Upper lobe of left lung (tissue), 6 donors: ENCODE data around the gene ZNF777. TPM values are rescaled to one million over a fixed set of nuclear protein-coding genes. Genes with fewer than 3 reads are reported as not detected.

Experiments
- ATAC-seq, 2 donors: fragments of 200-7000 bp; cut with Tn5 transposase; one replicate each; pipeline ENCODE4 v1.9.1; 2022; ENCODE audit warnings: mild to moderate bottlenecking in 2 of 2, moderate library complexity in 2 of 2; ENCODE audit not compliant: low FRiP score in 2 of 2
- DNase-seq, 2 donors: peaks; one replicate each; pipeline ENCODE4 v3.0.0-alpha.2; 2019 to 2020
- H3K27ac ChIP-seq, 4 donors: fragments of 200-600 bp; sonication (generic); one replicate each; pipeline ENCODE4 v1.5.1; 2016 to 2019
- H3K27me3 ChIP-seq, 4 donors: fragments of 200-600 bp; sonication (generic); one replicate each; pipeline ENCODE4 v1.5.1; 2017 to 2019
- H3K36me3 ChIP-seq, 4 donors: fragments of 200-600 bp; sonication (generic); one replicate each; pipeline ENCODE4 v1.5.1; 2016 to 2019
- H3K4me1 ChIP-seq, 4 donors: fragments of 200-600 bp; sonication (generic); one replicate each; pipeline ENCODE4 v1.5.1; 2018 to 2019
- H3K4me3 ChIP-seq, 4 donors: fragments of 200-600 bp; sonication (generic); one replicate each; pipeline ENCODE4 v1.5.1; 2017 to 2019; ENCODE audit warnings: mild to moderate bottlenecking in 2 of 4, moderate library complexity in 1 of 4
- H3K9me3 ChIP-seq, 4 donors: fragments of 200-600 bp; sonication (generic); one replicate each; pipeline ENCODE4 v1.5.1; 2018 to 2019
- CTCF ChIP-seq, 6 experiments: fragments of 450-650 bp in 4 of 6; fragments of 200-600 bp in 2 of 6; sonication (generic) in 2 of 6; IDR thresholded peaks; one replicate each; pipeline ENCODE4 v1.5.1; 2016 to 2019; ENCODE audit warnings: antibody characterized with exemption in 6 of 6
- EP300 ChIP-seq, 4 donors: sonication (generic); formaldehyde crosslinking; IDR thresholded peaks; one replicate each; pipeline ENCODE4 v1.5.1; 2017; ENCODE audit warnings: antibody characterized with exemption in 4 of 4, control low read depth in 2 of 4
- POLR2A ChIP-seq, 4 donors: fragments of 450-650 bp; IDR thresholded peaks; one replicate each; pipeline ENCODE4 v1.5.1; 2016 to 2017; ENCODE audit warnings: antibody characterized with exemption in 4 of 4, mild to moderate bottlenecking in 2 of 4
- POLR2AphosphoS5 ChIP-seq, 2 donors: sonication (generic); formaldehyde crosslinking; IDR thresholded peaks; one replicate each; pipeline ENCODE4 v1.5.1; 2017; ENCODE audit warnings: antibody characterized with exemption in 2 of 2
- WGBS, 2 donors: methylation state at CpG; one replicate each; pipeline ENCODE4 v1.1.5; 2017 to 2018; 5-methylcytosine and 5-hydroxymethylcytosine counted together
- total RNA-seq, 6 donors: library from RNA; depleted of rRNA in 4 of 6; stranded (reverse); fragments of >200 nt in 4 of 6; gene quantifications; one replicate each; pipeline versions ENCODE4 v1.1.0 to v1.2.1, GENCODE V29; 2016 to 2021
- donor health status: DM: no; HTN: no; CAD: no; lungs with moderate emphysema.
- donor health status: DM: no; HTN: yes; CAD: no; lungs with severe emphysema.

The ZNF777 gene
- total RNA-seq, 6 donors from 2014 or later: 9.3 to 16.0 (median 10.8) TPM

- 93 to 97% methylated on average over 44 to 53 of the region's 53 CpGs for WGBS, 2 donors
- Histone ChIP-seq H3K36me3 (peaks cover 7 to 64% (median 44%) of the 10 kb centered on the region in 4 donors), H3K27ac (no peak overlapping the region), H3K4me3 (no peak overlapping the region), H3K9me3 (no peaks in the 10 kb centered on the region), H3K4me1 (no peaks in the 10 kb centered on the region), H3K27me3 (no peaks in the 10 kb centered on the region)
- DNase-seq (peak in 1 of 2 donors; percentile 78), ATAC-seq (peak; percentile 13 to 45)
- TF ChIP-seq CTCF (IDR thresholded peaks at IDR 0.05) (no peak), EP300 (IDR thresholded peaks at IDR 0.05) (no peak), POLR2A (IDR thresholded peaks at IDR 0.05) (no peak), POLR2AphosphoS5 (IDR thresholded peaks at IDR 0.05) (no peak)
These were observed 28.7 kb downstream of the ZNF777 start for GRCh38 chr7:149432121-149432691.

GRCh38 chr7:149431486-149432120, 29.3 kb downstream of the ZNF777 start:
- H3K36me3 ChIP-seq: peaks cover 7 to 61% (median 43%) of the 10 kb centered on the region in 4 donors
- H3K9me3 ChIP-seq: no peaks in the 10 kb centered on the region
- ATAC-seq (peak in 1 of 2 donors; percentile 7), DNase-seq (peak in 1 of 2 donors; percentile 79)
- no peak for TF ChIP-seq CTCF (IDR thresholded peaks at IDR 0.05)
- TF ChIP-seq EP300 (IDR thresholded peaks at IDR 0.05): no peak
- TF ChIP-seq POLR2AphosphoS5 (IDR thresholded peaks at IDR 0.05): no peak
- no peaks in the 10 kb centered on the region for H3K27me3 ChIP-seq
- 93 to 96% methylated on average over 36 to 65 of the region's 66 CpGs for WGBS, 2 donors
- H3K4me1 ChIP-seq: no peaks in the 10 kb centered on the region
- H3K27ac ChIP-seq: no peak overlapping the region
- H3K4me3 ChIP-seq: no peak overlapping the region

GRCh38 chr7:149430192-149430591, 30.7 kb downstream of the ZNF777 start:
- H3K36me3 ChIP-seq: peaks cover 7 to 47% (median 33%) of the 10 kb centered on the region in 4 donors
- 88% methylated on average over 4 of the region's 4 CpGs for WGBS, 2 donors

GRCh38 chr7:149427893-149428292, 33.0 kb downstream of the ZNF777 start:
- no peaks in the 10 kb centered on the region for H3K27me3 ChIP-seq
- 76 to 93% methylated on average over 2 of the region's 2 CpGs for WGBS, 2 donors
- H3K36me3 ChIP-seq: peaks cover 7 to 30% (median 22%) of the 10 kb centered on the region in 4 donors
- no peak overlapping the region for H3K27ac ChIP-seq
- H3K4me3 ChIP-seq: no peak overlapping the region
- H3K9me3 ChIP-seq: no peaks in the 10 kb centered on the region
- no peak for TF ChIP-seq POLR2AphosphoS5 (IDR thresholded peaks at IDR 0.05)
- TF ChIP-seq POLR2A (IDR thresholded peaks at IDR 0.05): no peak
- no peak for TF ChIP-seq EP300 (IDR thresholded peaks at IDR 0.05)
- no peak for TF ChIP-seq CTCF (IDR thresholded peaks at IDR 0.05)
- ATAC-seq (no peak), DNase-seq (no peak)
- H3K4me1 ChIP-seq: peaks cover 5 to 7% (median 7%) of the 10 kb centered on the region in 4 donors

More at GRCh38 chr7:149430192-149430591, 30.7 kb downstream of the ZNF777 start:
- TF ChIP-seq EP300 (IDR thresholded peaks at IDR 0.05) (no peak), POLR2AphosphoS5 (IDR thresholded peaks at IDR 0.05) (no peak), CTCF (IDR thresholded peaks at IDR 0.05) (no peak), POLR2A (IDR thresholded peaks at IDR 0.05) (no peak)
- Histone ChIP-seq H3K4me3 (no peak overlapping the region), H3K27ac (no peak overlapping the region), H3K27me3 (no peaks in the 10 kb centered on the region), H3K4me1 (no peaks in the 10 kb centered on the region), H3K9me3 (no peaks in the 10 kb centered on the region)
- ATAC-seq: no peak
- no peak for DNase-seq
